NOMO-1 treated with DMSO at 0.1 percent for 48 hours (cell line): ENCODE data around the gene ZBTB48.
"Not testable (repeated sequence)": the region's sequence is repeated elsewhere in the genome, so short reads cannot be mapped to it uniquely, and the experiment has no call there.

Experiments used
- DNase-seq: peaks from one replicate; lab custom pipeline; 2025; ENCODE audit not compliant: unreplicated experiment; lab: John Stamatoyannopoulos, UW

ZBTB48 gene

GRCh38 chr1:6590046-6590445 lies 10.3 kb downstream of the ZBTB48 start:
- DNase-seq, result no peak

DNA sequence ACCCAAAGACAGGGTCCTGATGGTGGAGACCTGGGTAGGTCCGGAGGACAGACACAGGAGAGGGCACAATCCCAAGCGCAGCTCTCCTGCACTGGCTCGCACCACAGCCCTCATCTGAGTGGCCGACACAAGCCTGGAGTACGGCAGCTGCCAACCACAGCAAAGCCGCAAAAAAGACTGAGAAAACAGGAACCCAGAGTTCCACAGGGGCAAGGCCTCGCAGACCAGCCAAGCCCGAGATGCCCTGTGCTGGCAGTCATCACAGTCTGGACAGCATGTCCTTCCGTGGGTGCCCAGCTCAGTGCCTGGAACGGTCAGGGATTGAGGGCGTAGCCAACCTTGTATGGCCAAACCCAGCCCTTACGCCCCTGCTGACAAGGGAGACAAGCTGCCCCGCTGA lies 11.4 kb downstream of the ZBTB48 start:
- peak; percentile 61 for DNase-seq

- DNase-seq, result no peak
Observed at GRCh38 chr1:6591644-6592043, 11.8 kb downstream of the ZBTB48 start.

DNA sequence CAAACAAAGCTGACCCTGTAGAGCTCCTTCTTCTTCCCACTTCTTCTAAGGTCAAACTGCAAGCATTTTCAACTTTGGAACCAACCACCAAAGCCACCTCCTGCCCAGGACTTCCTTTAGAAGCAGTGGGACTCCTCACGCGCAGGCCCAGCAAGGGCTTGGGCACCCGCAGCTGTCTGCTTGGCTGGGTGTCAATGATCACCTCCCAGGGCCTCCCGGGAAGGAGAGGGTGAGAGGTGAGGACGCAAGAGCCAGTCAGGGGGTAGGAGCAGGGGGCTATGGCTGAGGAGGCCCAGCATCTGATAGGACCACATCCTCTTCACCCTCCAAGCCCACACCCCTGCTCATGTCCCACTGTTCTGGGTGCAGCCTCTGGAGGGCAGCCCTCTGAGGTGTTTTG lies 12.6 kb downstream of the ZBTB48 start:
- DNase-seq, result no peak

DNA sequence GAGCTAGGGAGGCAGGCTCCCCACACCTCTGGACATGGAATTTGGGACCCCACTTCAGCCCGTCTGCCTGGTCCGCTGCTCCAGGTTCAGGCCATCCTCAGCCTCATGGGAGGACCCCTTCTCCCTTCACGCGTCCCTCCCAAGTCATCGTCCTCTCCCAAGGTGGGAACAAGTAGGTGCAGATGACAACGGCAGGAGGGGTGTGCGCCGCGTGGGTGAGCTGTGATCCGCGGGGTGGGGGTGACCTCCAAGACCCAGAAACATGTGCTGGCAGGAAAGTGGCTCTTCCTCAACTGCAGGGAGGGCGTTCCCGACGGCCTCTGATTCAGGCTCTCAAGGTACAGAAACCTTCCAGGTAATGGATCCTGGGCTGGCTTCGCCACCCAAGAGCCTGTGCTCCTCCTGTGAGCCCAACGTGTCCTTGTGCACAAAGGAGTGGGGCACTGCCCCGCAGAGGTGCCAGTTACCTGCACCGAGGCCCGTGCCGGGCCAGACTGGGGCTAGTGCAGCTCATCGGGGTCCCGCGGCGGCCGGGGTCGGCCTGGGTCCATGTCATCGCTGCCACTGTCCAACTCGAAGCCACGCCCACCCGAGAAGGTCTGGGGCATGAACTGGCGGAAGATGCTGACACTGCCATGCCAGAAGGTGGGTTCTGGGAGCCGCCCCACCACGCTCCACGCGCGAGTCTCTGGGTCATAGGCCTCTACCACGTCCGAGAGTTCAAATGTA lies 13.2 kb downstream of the ZBTB48 start:
- DNase-seq, result no peak

DNA sequence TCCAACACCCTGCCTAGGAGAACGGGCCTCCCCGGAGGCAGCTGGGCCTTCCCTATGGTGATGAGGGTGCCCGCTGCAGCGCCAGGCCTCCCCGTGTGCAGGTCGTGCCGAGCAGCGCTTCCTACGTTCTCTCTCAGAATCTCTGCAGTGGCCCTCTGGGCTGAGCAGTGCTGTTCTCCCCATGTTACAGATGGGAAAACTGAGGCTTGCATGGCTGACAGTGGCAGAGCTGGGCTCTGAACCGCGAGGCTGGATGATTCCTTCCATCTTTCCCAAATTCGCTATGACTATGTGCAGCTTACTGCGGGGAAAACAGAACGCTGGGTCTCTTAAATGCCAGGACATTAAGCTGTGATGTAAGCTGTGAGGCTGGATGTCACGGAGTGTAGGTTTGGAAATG lies 14.0 kb downstream of the ZBTB48 start:
- DNase-seq, result no peak

DNA sequence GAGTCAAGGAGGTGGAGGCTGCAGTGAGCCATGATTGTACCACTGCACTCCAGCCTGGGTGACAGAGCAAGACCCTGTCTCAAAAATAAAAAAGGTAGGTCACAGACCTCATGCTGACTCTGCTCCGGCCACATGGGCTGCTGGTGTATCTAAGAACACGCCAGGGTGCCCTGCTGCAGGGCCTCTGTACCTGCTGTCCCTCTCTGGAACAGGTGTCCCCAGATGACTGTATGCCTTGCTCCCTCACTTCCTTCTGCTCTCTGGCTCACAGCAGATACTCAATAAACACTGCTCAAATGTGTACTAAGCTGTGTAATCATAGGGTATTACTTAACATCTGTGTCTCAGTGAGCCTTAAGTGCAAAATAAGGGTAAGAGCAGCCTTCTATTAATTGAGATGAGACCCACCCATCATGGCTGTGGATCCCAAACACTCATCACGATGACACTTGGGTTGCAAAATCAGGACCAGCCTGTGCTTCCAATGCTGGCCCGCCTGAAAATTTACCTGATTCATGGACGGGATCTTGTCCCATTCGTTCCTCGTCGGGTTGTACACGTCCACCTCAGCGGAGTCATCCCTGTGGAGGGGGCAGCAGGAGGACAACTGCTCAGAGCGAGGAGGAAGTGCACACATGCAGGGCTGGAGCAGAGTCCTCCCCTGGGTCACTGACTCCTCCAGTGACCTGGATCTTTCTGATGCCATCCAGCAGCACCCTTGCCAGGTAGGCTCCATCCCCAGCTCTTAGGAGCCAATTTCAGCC lies 15.4 kb downstream of the ZBTB48 start:
- no peak for DNase-seq

- DNase-seq, result no peak
Observed at GRCh38 chr1:6596351-6596750, 16.6 kb downstream of the ZBTB48 start.

- DNase-seq, result no peak
Observed at GRCh38 chr1:6596886-6597776, 17.3 kb downstream of the ZBTB48 start.

- DNase-seq, result no peak
Observed at GRCh38 chr1:6597777-6598131, 18.0 kb downstream of the ZBTB48 start.

DNA sequence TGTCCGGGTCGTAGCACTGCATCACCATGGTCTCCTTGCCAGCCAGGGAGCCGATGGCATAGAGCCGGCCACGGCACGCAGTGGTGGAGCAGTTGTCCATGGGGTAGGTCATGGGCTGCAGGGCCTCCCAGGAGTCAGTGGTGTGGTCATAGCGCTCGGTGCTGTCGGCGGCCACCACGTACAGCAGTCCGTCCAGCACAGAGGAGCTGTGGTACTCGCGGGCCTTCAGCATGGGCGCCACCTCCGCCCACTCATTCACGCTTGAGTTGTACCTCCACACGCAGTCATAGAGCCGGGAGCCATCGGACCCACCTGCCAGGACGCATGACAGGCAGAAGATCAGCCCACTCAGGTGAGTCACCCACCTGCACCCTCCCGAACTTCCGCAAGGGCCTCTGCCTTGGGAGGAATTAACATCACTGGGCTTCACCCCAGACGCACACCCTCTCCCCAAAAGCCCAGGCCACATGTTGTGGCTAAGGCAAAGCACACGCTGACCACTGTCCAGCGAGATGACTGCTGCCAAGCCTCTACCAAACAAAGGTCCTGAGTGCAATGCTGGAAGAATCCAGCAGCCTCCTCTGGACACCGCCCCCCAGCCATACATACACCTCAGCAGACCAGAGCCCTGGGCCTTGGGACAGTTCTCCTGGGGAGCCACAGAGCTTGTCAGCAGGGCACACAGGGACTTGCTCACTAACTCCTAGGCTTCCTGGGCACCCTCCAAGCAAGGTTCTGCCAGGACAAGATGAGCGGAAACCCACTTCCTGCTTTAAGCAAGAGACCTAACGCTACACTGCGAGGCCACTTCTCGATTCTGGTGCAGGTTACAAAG lies 19.6 kb downstream of the ZBTB48 start:
- peak; percentile 80 for DNase-seq

DNA sequence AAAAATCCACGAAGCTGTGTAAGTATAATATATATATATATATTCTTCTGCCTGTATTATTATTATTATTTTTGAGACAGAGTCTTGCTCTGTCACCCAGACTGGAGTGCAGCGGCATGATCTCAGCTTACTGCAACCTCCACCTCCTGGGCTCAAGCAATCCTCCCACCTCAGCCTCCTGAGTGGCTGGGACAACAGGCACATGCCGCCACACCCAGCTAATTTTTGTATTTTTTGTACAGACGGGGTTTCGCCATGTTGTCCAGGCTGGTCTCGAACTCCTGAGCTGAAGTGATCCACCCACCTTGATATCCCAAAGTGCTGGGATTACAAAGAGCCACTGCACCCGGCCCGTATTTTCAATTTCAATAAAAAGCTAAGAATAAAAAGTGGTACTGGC lies 20.2 kb downstream of the ZBTB48 start:
- DNase-seq, result not testable (repeated sequence)

DNA sequence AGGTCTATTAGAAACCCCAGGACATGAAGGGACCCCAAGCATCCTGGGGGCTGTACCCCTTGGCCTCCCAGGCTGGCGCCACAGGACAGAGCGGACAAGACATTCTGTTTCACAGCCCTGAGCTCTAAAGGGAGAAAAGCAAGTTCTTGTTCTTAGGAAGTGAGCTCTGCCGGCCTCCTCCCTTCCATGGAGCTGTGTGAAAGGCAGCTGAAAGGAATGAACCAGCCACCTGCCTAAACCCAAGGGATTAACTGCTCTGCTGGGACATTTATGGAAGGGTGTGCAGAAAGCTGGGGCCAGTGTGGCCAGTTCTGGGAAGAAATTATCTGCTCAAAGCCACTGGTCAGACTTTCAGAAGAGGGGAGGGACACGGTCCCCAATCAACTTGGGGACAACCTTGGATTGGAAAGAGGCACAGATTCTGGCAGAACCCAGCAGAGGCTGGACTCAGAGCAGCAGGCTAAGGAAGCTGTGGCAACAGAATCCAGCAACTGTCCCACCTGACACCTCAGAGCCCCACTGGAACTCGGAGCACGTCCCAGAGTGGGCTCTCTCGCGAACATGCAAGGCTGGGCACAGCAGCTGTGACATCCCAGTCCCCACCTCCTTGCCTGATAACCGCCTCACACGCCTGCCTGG lies 20.7 kb downstream of the ZBTB48 start:
- peak; percentile 5 for DNase-seq

- DNase-seq, result peak; percentile 66
Observed at GRCh38 chr1:6601049-6601922, 21.5 kb downstream of the ZBTB48 start.

DNA sequence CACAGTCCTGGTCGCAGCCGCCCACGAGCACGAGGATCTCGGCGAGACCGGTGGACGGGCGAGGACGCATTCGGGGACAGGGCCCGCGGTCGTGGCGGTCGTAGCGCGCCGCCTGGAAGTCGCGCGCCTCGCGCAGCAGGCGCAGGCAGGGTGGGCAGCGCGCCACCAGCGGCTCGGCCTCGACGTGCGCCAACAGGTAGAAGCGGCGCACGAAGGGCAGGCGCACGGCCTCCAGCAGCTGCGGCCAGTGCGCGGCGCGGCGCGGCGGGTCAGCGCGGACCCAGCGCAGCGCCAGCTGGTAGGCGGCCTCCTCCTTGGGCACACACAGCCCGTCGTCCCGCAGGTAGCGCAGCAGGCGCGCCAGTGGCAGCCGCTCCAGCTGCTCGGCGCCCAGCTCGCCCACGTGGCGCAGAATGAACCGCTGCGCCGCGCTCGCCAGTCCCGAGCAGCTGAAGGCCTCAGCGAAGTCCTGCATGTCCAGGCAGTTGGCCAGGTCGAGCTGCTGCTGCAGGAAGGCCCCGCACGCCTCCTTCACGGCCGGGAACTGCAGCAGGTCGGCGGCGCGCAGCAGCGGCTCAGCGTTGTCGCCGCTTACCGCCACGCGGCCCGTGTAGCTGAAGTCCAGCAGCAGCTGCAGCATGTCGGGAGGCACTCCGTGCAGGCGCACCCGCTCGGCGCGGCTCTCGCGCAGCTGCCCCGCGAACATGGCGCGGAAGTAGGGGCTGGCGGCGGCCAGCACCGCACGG lies 22.3 kb downstream of the ZBTB48 start:
- peak; percentile 20 for DNase-seq

- peak; percentile 83 for DNase-seq
Observed at GRCh38 chr1:6602669-6603237, 23.0 kb downstream of the ZBTB48 start, which contains the start of gene KLHL21. Gene KLHL21, minus strand, starts transcription at chr1:6602869. Its CDS starts 52 bp downstream, at chr1:6602817.

DNA sequence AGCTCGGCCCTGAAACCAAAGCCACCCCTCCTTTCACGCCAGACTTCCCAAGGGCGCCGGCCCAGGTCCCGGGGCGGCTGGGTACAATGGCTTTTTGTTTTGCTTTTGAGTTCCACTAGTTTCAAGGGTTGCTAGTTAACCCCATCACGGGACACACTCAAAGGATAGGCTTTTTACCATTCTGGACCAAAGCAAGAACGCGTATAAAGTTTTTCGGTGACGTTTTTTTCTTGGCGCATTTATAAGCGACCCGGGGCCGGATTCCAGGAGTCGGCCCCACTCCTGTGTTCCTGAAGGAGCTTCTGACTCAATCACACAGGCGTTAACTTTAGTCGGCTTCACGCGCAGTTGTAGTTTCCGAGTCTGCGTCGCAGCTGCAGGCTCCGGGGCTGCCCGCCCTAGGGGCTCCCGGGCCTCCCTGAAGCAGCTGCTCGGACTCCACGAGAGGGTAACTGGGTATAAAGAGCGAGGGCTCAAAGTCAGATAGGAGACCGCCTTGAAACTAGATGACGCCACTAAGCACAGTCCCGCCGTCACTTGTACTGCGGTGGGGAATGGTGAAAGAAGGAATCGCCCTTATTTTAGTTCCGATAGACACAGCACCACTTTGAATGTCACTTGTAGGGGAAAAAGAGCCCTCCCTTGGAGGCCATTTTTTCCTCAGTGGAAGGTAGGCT lies 23.6 kb downstream of the ZBTB48 start:
- peak; percentile 62 for DNase-seq
